Liver (tissue), 9 donors: ENCODE results near the gene CHRM3. TPM values are rescaled to one million over a fixed set of nuclear protein-coding genes. Genes with fewer than 3 reads are reported as not detected.

Experiments
- DNase-seq: peaks from one replicate; pipeline ENCODE4 v3.0.0-alpha.2; 2017; ENCODE audit warnings: low spot score
- H3K27ac ChIP-seq, 2 donors: one replicate each; pipeline ENCODE4 v1.7.0; 2013; ENCODE audit warnings: inconsistent platforms in 2 of 2, low read length in 2 of 2, control low read depth in 1 of 2, low read depth in 1 of 2, mild to moderate bottlenecking in 1 of 2
- H3K27me3 ChIP-seq, 4 donors: one replicate each; pipeline versions ENCODE4 v1.6.1 to v1.7.0; 2013; ENCODE audit warnings: low read length in 3 of 4, inconsistent platforms in 1 of 4, mild to moderate bottlenecking in 1 of 4, moderate library complexity in 1 of 4; ENCODE audit not compliant: control insufficient read depth in 4 of 4, insufficient read depth in 4 of 4
- H3K36me3 ChIP-seq, 4 donors: one replicate each; pipeline versions ENCODE4 v1.6.1 to v1.7.0; 2013; ENCODE audit warnings: low read length in 3 of 4, mild to moderate bottlenecking in 3 of 4, low read depth in 1 of 4, moderate library complexity in 1 of 4; ENCODE audit not compliant: control insufficient read depth in 4 of 4, insufficient read depth in 3 of 4
- H3K4me1 ChIP-seq, 4 donors: one replicate each; pipeline versions ENCODE4 v1.6.1 to v1.7.0; 2013; ENCODE audit warnings: low read length in 3 of 4, mild to moderate bottlenecking in 3 of 4, moderate library complexity in 1 of 4; ENCODE audit not compliant: control insufficient read depth in 4 of 4, insufficient read depth in 4 of 4
- H3K4me3 ChIP-seq, 3 donors: one replicate each; pipeline versions ENCODE4 v1.6.1 to v1.7.0; 2013; ENCODE audit warnings: low read length in 3 of 3, control low read depth in 1 of 3, low read depth in 1 of 3, mild to moderate bottlenecking in 1 of 3
- H3K9ac ChIP-seq, 2 donors: one replicate each; pipeline ENCODE4 v1.7.0; 2013; ENCODE audit warnings: low read length in 2 of 2, mild to moderate bottlenecking in 2 of 2, moderate library complexity in 2 of 2, control low read depth in 1 of 2, low read depth in 1 of 2
- H3K9me3 ChIP-seq, 4 donors: one replicate each; pipeline versions ENCODE4 v1.6.1 to v1.7.0; 2013; ENCODE audit warnings: low read length in 3 of 4; ENCODE audit not compliant: control insufficient read depth in 4 of 4
- CTCF ChIP-seq: fragments of 150-350 bp; IDR thresholded peaks from 2 replicates; pipeline ENCODE4 v1.5.1; 2017; ENCODE audit warnings: improper control_type of control experiment, low read depth, low read length; ENCODE audit not compliant: missing input control
- EGR1 ChIP-seq, 2 donors: IDR thresholded peaks; 2 replicates each; pipeline ENCODE4 v1.6.1; 2016 to 2018; ENCODE audit warnings: antibody characterized with exemption in 2 of 2, low read depth in 2 of 2
- FOXA1 ChIP-seq: IDR thresholded peaks from 2 replicates; pipeline ENCODE4 v1.6.1; 2016; ENCODE audit warnings: antibody characterized with exemption
- FOXA2 ChIP-seq: IDR thresholded peaks from 2 replicates; pipeline ENCODE4 v1.6.1; 2016; ENCODE audit warnings: antibody characterized with exemption
- GABPA ChIP-seq, 2 donors: IDR thresholded peaks in 1 of 2; conservative IDR thresholded peaks in 1 of 2; 2 replicates each; pipeline ENCODE4 v1.6.1; 2016; ENCODE audit warnings: antibody characterized with exemption in 2 of 2, mild to moderate bottlenecking in 1 of 2, moderate library complexity in 1 of 2
- HNF4A ChIP-seq, 2 donors: conservative IDR thresholded peaks; 2 replicates each; pipeline ENCODE4 v1.6.1; 2016; ENCODE audit warnings: antibody characterized with exemption in 2 of 2, mild to moderate bottlenecking in 2 of 2
- HNF4G ChIP-seq: IDR thresholded peaks from 2 replicates; pipeline ENCODE4 v1.6.1; 2016; ENCODE audit warnings: antibody characterized with exemption
- JUND ChIP-seq, 2 donors: IDR thresholded peaks; 2 replicates each; pipeline ENCODE4 v1.6.1; 2016; ENCODE audit warnings: antibody characterized with exemption in 2 of 2
- NR2F2 ChIP-seq: IDR thresholded peaks from 2 replicates; pipeline ENCODE4 v1.6.1; 2016; ENCODE audit warnings: antibody characterized with exemption
- RAD21 ChIP-seq, 2 donors: IDR thresholded peaks; 2 replicates each; pipeline ENCODE4 v1.6.1; 2016; ENCODE audit warnings: antibody characterized with exemption in 2 of 2, mild to moderate bottlenecking in 2 of 2
- REST ChIP-seq: IDR thresholded peaks from 2 replicates; pipeline ENCODE4 v1.6.1; 2016; ENCODE audit warnings: antibody characterized with exemption, mild to moderate bottlenecking
- RXRA ChIP-seq, 2 donors: IDR thresholded peaks; 2 replicates each; pipeline ENCODE4 v1.6.1; 2017 to 2018; ENCODE audit warnings: antibody characterized with exemption in 2 of 2, mild to moderate bottlenecking in 1 of 2
- SP1 ChIP-seq: IDR thresholded peaks from 2 replicates; pipeline ENCODE4 v1.6.1; 2018; ENCODE audit warnings: antibody characterized with exemption, mild to moderate bottlenecking
- TAF1 ChIP-seq: conservative IDR thresholded peaks from 2 replicates; pipeline ENCODE4 v1.6.1; 2016; ENCODE audit warnings: antibody characterized with exemption, mild to moderate bottlenecking
- YY1 ChIP-seq: IDR thresholded peaks from 2 replicates; pipeline ENCODE4 v1.6.1; 2016; ENCODE audit warnings: antibody characterized with exemption, mild to moderate bottlenecking
- WGBS: extraction: QIAGEN DNeasy Blood & Tissue Kit; methylation state at CpG from one replicate; pipeline ENCODE4 v1.1.7; 2013; 5-methylcytosine and 5-hydroxymethylcytosine counted together
- polyA plus RNA-seq, 2 donors: library from polyadenylated mRNA; stranded (reverse) in 1 of 2; unstranded in 1 of 2; fragments of 200-250 nt in 1 of 2; fragments of >200 nt in 1 of 2; fragmentation: Nextera tagmentation in 1 of 2; extraction: Ambion mirVana in 1 of 2; gene quantifications; one replicate each; pipeline versions ENCODE4 v1.2.1 to v1.2.3, GENCODE V29; 2013 to 2015
- total RNA-seq, 2 donors: library from RNA; depleted of rRNA; stranded (reverse); fragments of >200 nt; gene quantifications; one replicate each; pipeline ENCODE4 v1.2.3, GENCODE V29; 2014
- TF ChIP-seq, protein P1 (sequence below): IDR thresholded peaks from 2 replicates; pipeline ENCODE4 v1.6.1; 2016; ENCODE audit warnings: antibody characterized with exemption
- TF ChIP-seq, protein P2 (sequence below): IDR thresholded peaks from 2 replicates; pipeline ENCODE4 v1.6.1; 2016; ENCODE audit warnings: antibody characterized with exemption
- TF ChIP-seq, protein P3 (sequence below): IDR thresholded peaks from 2 replicates; pipeline ENCODE4 v1.6.1; 2016; ENCODE audit warnings: antibody characterized with exemption
- donor health status: healthy.
- donor health status: healthy.
- donor health status: healthy.
- donor health status: healthy.
- donor health status: healthy.

Gene CHRM3
- total and polyA plus RNA-seq, 4 donors = 0.09 to 2.3 (median 0.76) TPM

DNA sequence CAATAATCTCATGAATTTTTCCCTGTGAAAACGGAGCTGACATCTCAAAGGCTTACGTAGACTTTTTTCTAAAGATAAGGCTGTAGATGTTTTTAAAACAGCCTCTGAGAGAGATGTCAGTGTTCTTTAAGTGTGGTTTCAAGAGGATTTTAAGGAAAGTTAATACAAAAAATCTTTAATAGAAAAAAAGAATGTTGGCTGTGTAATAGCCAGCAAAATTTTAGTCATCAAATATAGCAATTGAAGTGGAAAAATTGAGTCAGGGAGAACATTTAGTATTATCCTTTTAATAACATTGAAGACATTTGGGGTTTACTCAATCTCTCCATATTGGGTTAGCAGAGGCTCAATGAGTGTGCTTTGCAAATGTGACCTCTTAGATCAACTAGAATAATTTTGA is 38.6 kb upstream of the CHRM3 start:
- Histone ChIP-seq H3K36me3 (no peaks in the 10 kb centered on the region), H3K9ac (no peak overlapping the region), H3K9me3 (no peaks in the 10 kb centered on the region), H3K27ac (no peak overlapping the region), H3K4me1 (no peaks in the 10 kb centered on the region), H3K27me3 (no peaks in the 10 kb centered on the region), H3K4me3 (no peak overlapping the region)
- no peak for TF ChIP-seq YY1
- no peak for TF ChIP-seq NR2F2
- TF ChIP-seq, protein P1, sequence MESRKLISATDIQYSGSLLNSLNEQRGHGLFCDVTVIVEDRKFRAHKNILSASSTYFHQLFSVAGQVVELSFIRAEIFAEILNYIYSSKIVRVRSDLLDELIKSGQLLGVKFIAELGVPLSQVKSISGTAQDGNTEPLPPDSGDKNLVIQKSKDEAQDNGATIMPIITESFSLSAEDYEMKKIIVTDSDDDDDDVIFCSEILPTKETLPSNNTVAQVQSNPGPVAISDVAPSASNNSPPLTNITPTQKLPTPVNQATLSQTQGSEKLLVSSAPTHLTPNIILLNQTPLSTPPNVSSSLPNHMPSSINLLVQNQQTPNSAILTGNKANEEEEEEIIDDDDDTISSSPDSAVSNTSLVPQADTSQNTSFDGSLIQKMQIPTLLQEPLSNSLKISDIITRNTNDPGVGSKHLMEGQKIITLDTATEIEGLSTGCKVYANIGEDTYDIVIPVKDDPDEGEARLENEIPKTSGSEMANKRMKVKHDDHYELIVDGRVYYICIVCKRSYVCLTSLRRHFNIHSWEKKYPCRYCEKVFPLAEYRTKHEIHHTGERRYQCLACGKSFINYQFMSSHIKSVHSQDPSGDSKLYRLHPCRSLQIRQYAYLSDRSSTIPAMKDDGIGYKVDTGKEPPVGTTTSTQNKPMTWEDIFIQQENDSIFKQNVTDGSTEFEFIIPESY = no peak
- no peak for TF ChIP-seq EGR1 (IDR thresholded peaks at IDR 0.05; ENCODE audit: low read depth in 2 of 2)
- no peak for TF ChIP-seq GABPA (IDR thresholded peaks at IDR 0.05 in 1 of 2, conservative IDR thresholded peaks at IDR 0.05 in 1 of 2)
- TF ChIP-seq, protein P2, sequence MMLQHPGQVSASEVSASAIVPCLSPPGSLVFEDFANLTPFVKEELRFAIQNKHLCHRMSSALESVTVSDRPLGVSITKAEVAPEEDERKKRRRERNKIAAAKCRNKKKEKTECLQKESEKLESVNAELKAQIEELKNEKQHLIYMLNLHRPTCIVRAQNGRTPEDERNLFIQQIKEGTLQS = no peak
- TF ChIP-seq TAF1 = no peak
- no peak for TF ChIP-seq HNF4A (conservative IDR thresholded peaks at IDR 0.05)
- TF ChIP-seq FOXA1 = no peak
- no peak for TF ChIP-seq REST
- TF ChIP-seq CTCF = no peak
- TF ChIP-seq, protein P3, sequence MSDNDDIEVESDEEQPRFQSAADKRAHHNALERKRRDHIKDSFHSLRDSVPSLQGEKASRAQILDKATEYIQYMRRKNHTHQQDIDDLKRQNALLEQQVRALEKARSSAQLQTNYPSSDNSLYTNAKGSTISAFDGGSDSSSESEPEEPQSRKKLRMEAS = no peak
- TF ChIP-seq RAD21 (IDR thresholded peaks at IDR 0.05) = no peak
- TF ChIP-seq JUND (IDR thresholded peaks at IDR 0.05) = no peak
- TF ChIP-seq FOXA2 = no peak
- TF ChIP-seq RXRA (IDR thresholded peaks at IDR 0.05) = no peak
- no peak for TF ChIP-seq SP1
- TF ChIP-seq HNF4G = no peak
- 72% methylated on average over 2 of the region's 2 CpGs for WGBS
- DNase-seq = no peak
